Measurements from ENCODE around the gene CRYGS. TPM values are rescaled to one million over a fixed set of nuclear protein-coding genes. Genes with fewer than 3 reads are reported as not detected.

The CRYGS gene
- polyA plus RNA-seq, 2 of the 4 experiments (the other 2 are of a cell fraction) = 0.65 to 2.5 TPM

DNA sequence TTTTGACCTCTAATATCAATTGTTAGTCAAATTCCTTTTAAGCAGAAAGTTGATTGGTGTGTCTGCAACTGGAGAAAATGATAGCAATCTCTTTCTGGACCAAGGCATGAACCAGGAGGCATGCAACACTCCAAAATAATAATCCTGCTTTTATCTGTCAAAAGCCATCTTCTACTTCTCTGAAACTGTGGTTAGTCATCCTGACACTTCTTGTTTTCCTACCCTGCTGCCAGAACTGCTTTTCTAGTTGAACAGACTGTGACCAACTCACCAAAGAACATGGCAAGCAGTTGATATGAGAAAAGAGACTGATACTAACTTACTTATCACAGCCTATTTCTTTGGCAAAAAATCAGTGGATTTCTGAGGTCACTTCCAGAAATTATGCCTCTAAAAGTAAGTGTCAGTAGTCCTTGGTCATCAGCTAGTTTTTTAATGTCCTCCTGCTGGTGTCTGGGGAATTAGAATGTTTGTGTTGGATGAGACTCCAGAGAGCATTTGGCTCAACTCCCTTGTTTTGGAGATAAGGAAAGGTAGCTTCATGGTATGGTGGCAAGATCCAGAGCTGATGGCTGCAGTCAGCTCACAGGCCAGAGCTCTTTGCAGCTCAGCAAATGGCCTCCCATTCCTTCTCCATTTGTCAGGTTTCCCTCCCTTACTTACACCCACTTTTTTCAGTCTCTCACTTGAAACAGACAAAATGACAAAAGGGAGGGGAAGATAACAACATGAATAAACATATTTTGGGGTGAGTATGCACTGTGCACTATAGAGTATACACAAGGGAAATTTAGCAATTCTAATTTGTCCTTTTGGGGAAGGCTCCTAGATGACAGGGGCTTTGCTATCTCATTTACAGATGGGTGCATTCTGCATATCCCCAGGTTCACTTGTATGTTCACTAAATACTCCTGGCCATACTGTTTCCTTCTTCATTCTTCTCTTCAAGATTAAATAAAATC lies 7.0 kb downstream of the CRYGS start:
- Histone ChIP-seq H3K4me2 (no peak overlapping the region), H3K4me3 (no peak overlapping the region), H3K27ac (no peak overlapping the region), H3K4me1 (no peaks in the 10 kb centered on the region), H3K9me3 (no peaks in the 10 kb centered on the region)
- ChIA-PET CTCF (interaction anchor here (0.6 to 1.3 kb wide), 3 partner anchors 278 to 877 kb away, joined by 3 to 5 read pairs (median 4); no protein-coding TSS in a partner anchor), POLR2A (no interaction called here)
- FAIRE-seq (no peak), ATAC-seq (no peak), DNase-seq (ENCODE audit: low read depth in 1 of 2, low spot score in 1 of 2) (no peak)
- TF ChIP-seq, protein P1, sequence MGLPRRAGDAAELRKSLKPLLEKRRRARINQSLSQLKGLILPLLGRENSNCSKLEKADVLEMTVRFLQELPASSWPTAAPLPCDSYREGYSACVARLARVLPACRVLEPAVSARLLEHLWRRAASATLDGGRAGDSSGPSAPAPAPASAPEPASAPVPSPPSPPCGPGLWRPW (IDR thresholded peaks at IDR 0.05) = no peak
- TF ChIP-seq POLR2A (IDR thresholded peaks at IDR 0.05; ENCODE audit: low read length) = no peak
- TF ChIP-seq, protein P2, sequence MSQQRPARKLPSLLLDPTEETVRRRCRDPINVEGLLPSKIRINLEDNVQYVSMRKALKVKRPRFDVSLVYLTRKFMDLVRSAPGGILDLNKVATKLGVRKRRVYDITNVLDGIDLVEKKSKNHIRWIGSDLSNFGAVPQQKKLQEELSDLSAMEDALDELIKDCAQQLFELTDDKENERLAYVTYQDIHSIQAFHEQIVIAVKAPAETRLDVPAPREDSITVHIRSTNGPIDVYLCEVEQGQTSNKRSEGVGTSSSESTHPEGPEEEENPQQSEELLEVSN (IDR thresholded peaks at IDR 0.05; ENCODE audit: borderline replicate concordance, low read depth) = no peak
- TF ChIP-seq JUNB (IDR thresholded peaks at IDR 0.05) = no peak
- no peak for TF ChIP-seq HDAC2 (IDR thresholded peaks at IDR 0.05)
- TF ChIP-seq RFX5 (IDR thresholded peaks at IDR 0.05) = no peak
- TF ChIP-seq PHF8 (IDR thresholded peaks at IDR 0.05; ENCODE audit: borderline replicate concordance, low read depth) = no peak
- no peak for TF ChIP-seq SREBF2 (IDR thresholded peaks at IDR 0.05)
- TF ChIP-seq, protein P3, sequence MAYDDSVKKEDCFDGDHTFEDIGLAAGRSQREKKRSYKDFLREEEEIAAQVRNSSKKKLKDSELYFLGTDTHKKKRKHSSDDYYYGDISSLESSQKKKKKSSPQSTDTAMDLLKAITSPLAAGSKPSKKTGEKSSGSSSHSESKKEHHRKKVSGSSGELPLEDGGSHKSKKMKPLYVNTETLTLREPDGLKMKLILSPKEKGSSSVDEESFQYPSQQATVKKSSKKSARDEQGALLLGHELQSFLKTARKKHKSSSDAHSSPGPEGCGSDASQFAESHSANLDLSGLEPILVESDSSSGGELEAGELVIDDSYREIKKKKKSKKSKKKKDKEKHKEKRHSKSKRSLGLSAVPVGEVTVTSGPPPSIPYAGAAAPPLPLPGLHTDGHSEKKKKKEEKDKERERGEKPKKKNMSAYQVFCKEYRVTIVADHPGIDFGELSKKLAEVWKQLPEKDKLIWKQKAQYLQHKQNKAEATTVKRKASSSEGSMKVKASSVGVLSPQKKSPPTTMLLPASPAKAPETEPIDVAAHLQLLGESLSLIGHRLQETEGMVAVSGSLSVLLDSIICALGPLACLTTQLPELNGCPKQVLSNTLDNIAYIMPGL (CRISPR knock-in tag; IDR thresholded peaks at IDR 0.05; ENCODE audit: borderline replicate concordance) = no peak
- TF ChIP-seq BHLHE40 (IDR thresholded peaks at IDR 0.05; ENCODE audit: low read depth, low read length) = no peak
- no peak for TF ChIP-seq EP300 (IDR thresholded peaks at IDR 0.05)
- TF ChIP-seq POLR2AphosphoS2 (conservative IDR thresholded peaks at IDR 0.05; ENCODE audit: low read length) = no peak
- no peak for TF ChIP-seq JUN (IDR thresholded peaks at IDR 0.05)
- TF ChIP-seq, protein P4, sequence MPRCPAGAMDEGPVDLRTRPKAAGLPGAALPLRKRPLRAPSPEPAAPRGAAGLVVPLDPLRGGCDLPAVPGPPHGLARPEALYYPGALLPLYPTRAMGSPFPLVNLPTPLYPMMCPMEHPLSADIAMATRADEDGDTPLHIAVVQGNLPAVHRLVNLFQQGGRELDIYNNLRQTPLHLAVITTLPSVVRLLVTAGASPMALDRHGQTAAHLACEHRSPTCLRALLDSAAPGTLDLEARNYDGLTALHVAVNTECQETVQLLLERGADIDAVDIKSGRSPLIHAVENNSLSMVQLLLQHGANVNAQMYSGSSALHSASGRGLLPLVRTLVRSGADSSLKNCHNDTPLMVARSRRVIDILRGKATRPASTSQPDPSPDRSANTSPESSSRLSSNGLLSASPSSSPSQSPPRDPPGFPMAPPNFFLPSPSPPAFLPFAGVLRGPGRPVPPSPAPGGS (IDR thresholded peaks at IDR 0.05) = no peak

DNA sequence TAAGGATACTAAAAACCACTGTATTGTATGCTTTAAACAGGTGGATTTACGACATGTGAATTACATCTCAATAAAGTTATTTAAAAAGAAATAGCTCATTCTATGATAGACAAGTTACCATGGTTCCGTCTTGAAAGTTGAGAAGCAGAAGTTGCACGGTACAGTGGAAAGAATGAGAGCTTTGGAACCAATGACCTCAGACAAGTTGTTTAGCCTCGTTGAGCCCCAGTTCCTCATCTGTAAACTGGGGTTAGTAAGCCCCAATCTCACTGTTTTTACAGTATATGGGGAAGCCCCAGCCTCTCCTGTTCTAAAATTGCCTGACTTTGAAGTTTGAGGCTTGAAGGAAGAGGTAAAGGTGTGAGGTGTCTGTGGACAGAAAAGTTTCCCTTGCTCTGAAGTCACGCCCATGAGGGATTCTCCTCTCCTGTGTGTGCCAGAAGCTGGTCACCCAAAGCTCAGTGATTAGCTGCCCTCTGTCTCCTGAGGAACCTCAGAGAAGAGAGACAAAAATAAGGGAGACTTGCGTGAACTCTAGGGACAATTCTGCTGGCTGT lies 10.0 kb downstream of the CRYGS start:
- H3K9me3 ChIP-seq = no peaks in the 10 kb centered on the region
- POLR2A ChIA-PET = no interaction called here
- WGBS (ENCODE audit: missing lambda C conversion rate) = 83% methylated on average over 6 of the region's 6 CpGs
- H3K4me2 ChIP-seq = no peak overlapping the region
- H3K4me1 ChIP-seq = no peaks in the 10 kb centered on the region
- no peak for ATAC-seq
- CTCF ChIA-PET = interaction anchor here (1.2 to 2.1 kb wide), 3 partner anchors 15 to 539 kb away, joined by 3 to 11 read pairs (median 4); no protein-coding TSS in a partner anchor
- H3K27ac ChIP-seq = no peak overlapping the region
- H3K4me3 ChIP-seq = no peak overlapping the region
- no peak for DNase-seq (ENCODE audit: low read depth in 1 of 2, low spot score in 1 of 2)
- no peak for FAIRE-seq
- TF ChIP-seq KDM1A (IDR thresholded peaks at IDR 0.05; ENCODE audit: low read depth) (no peak), ZC3H11A (IDR thresholded peaks at IDR 0.05) (no peak), EHF (CRISPR knock-in tag; IDR thresholded peaks at IDR 0.05) (no peak), CBX2 (IDR thresholded peaks at IDR 0.05; ENCODE audit: borderline replicate concordance, low read depth) (no peak), CHD4 (IDR thresholded peaks at IDR 0.05; ENCODE audit: borderline replicate concordance) (no peak), HDAC2 (IDR thresholded peaks at IDR 0.05) (no peak), HOXB5 (CRISPR knock-in tag; IDR thresholded peaks at IDR 0.05) (no peak), HOXA7 (CRISPR knock-in tag; IDR thresholded peaks at IDR 0.05) (no peak), RNF2 (IDR thresholded peaks at IDR 0.05; ENCODE audit: borderline replicate concordance, low read depth) (no peak), POLR2A (IDR thresholded peaks at IDR 0.05; ENCODE audit: low read length) (no peak), RFX5 (IDR thresholded peaks at IDR 0.05) (no peak), PHF8 (IDR thresholded peaks at IDR 0.05; ENCODE audit: borderline replicate concordance, low read depth) (no peak), RARB (CRISPR knock-in tag; IDR thresholded peaks at IDR 0.05) (no peak)
- TF ChIP-seq, protein P5, sequence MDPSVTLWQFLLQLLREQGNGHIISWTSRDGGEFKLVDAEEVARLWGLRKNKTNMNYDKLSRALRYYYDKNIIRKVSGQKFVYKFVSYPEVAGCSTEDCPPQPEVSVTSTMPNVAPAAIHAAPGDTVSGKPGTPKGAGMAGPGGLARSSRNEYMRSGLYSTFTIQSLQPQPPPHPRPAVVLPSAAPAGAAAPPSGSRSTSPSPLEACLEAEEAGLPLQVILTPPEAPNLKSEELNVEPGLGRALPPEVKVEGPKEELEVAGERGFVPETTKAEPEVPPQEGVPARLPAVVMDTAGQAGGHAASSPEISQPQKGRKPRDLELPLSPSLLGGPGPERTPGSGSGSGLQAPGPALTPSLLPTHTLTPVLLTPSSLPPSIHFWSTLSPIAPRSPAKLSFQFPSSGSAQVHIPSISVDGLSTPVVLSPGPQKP (IDR thresholded peaks at IDR 0.05; ENCODE audit: low read depth, low read length) = no peak
- TF ChIP-seq, protein P6, sequence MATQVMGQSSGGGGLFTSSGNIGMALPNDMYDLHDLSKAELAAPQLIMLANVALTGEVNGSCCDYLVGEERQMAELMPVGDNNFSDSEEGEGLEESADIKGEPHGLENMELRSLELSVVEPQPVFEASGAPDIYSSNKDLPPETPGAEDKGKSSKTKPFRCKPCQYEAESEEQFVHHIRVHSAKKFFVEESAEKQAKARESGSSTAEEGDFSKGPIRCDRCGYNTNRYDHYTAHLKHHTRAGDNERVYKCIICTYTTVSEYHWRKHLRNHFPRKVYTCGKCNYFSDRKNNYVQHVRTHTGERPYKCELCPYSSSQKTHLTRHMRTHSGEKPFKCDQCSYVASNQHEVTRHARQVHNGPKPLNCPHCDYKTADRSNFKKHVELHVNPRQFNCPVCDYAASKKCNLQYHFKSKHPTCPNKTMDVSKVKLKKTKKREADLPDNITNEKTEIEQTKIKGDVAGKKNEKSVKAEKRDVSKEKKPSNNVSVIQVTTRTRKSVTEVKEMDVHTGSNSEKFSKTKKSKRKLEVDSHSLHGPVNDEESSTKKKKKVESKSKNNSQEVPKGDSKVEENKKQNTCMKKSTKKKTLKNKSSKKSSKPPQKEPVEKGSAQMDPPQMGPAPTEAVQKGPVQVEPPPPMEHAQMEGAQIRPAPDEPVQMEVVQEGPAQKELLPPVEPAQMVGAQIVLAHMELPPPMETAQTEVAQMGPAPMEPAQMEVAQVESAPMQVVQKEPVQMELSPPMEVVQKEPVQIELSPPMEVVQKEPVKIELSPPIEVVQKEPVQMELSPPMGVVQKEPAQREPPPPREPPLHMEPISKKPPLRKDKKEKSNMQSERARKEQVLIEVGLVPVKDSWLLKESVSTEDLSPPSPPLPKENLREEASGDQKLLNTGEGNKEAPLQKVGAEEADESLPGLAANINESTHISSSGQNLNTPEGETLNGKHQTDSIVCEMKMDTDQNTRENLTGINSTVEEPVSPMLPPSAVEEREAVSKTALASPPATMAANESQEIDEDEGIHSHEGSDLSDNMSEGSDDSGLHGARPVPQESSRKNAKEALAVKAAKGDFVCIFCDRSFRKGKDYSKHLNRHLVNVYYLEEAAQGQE (IDR thresholded peaks at IDR 0.05) = no peak
- TF ChIP-seq, protein P7, sequence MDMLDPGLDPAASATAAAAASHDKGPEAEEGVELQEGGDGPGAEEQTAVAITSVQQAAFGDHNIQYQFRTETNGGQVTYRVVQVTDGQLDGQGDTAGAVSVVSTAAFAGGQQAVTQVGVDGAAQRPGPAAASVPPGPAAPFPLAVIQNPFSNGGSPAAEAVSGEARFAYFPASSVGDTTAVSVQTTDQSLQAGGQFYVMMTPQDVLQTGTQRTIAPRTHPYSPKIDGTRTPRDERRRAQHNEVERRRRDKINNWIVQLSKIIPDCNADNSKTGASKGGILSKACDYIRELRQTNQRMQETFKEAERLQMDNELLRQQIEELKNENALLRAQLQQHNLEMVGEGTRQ (IDR thresholded peaks at IDR 0.05) = no peak

Data from A549 (cell line).